ENCODE data around the gene FRMD4A.

The FRMD4A gene

DNA sequence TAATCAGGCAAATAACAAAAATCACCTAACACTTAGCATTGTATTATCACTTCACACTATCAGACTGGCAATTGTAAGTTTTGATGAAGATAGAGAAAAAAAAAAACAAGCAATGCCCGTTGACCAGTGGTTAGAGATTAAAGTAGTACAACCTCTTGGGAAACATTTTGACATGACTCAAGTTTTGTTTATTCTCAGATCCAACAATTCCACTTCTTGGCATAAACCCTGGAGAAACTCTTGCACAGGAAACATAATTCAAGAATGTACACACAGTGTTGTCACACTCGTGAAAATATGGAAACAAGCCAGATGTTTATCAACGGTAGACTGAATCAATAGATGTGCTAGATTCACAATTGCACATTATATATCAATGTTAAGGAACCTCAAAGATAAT is 37.2 kb downstream of the FRMD4A start:
- Mint-ChIP-seq H3K9me3 (peaks cover 10% of the 10 kb centered on the region), H3K4me1 (no peaks in the 10 kb centered on the region), H3K27ac (no peak overlapping the region), H3K27me3 (peaks cover 8% of the 10 kb centered on the region), H3K4me3 (no peak overlapping the region), H3K36me3 (no peaks in the 10 kb centered on the region)
- ATAC-seq (ENCODE audit: low read depth) (no peak), DNase-seq (ENCODE audit: low spot score in 2 of 2) (no peak)

DNA sequence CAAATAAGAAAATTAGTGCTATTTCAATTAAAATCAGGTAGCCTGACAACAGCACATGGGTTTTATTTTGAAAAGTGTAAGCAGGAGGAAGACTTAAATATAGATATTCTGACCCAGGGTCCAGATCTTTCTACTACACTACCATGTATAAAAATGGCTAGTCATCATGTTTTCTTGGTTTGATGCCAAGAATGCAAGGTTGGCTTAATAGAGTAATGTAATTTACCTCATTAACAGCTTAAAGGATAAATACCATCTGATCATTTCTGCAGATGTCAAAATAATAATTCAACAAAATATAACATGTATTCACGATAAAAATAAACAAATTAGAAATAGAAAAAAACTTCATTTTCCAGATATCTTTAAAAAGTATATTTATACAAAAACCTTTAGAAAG is 39.4 kb downstream of the FRMD4A start:
- H3K27me3 Mint-ChIP-seq, result peaks cover 12% of the 10 kb centered on the region
- no peaks in the 10 kb centered on the region for H3K36me3 Mint-ChIP-seq
- H3K4me3 Mint-ChIP-seq, result no peak overlapping the region

DNA sequence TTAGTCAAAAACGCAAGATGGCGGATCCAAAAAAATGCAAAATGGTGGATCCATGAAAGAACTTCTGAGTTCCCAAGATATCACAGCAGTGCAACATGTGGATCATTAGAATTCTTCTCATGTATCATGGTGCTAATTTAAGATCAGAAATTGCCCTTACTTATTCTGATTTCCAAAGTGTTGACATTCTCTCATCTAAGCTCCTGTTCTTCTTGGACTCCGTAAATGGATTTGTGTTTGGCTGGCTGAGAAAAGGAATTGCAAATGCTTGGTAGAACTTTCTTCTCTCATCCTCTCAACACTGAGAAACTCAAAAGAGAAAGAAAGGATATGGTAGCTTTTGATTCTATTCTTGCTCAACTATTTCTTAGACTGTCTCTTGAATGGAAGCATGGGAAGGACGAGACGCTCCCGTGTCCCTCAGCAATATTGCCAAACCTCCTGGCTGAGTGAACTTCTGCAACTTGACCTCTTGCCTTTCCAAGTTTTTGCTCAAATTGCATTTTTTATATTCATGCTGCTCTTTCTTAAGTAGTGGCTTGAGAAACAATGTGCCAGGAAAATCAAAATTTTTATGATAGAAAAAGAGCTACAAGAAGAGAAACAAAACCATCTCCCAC is 44.7 kb downstream of the FRMD4A start:
- Mint-ChIP-seq H3K27ac (no peak overlapping the region), H3K4me1 (no peaks in the 10 kb centered on the region), H3K9me3 (peaks cover 6% of the 10 kb centered on the region), H3K36me3 (no peaks in the 10 kb centered on the region), H3K27me3 (peaks cover 18% of the 10 kb centered on the region), H3K4me3 (no peak overlapping the region)
- ATAC-seq (ENCODE audit: low read depth) (no peak), DNase-seq (ENCODE audit: low spot score in 2 of 2) (no peak)

More for the DNA sequence above, 39.4 kb downstream of the FRMD4A start:
- Mint-ChIP-seq H3K9me3 (peaks cover 14% of the 10 kb centered on the region), H3K4me1 (no peaks in the 10 kb centered on the region), H3K27ac (no peak overlapping the region)
- ATAC-seq (ENCODE audit: low read depth) (no peak), DNase-seq (ENCODE audit: low spot score in 2 of 2) (no peak)

DNA sequence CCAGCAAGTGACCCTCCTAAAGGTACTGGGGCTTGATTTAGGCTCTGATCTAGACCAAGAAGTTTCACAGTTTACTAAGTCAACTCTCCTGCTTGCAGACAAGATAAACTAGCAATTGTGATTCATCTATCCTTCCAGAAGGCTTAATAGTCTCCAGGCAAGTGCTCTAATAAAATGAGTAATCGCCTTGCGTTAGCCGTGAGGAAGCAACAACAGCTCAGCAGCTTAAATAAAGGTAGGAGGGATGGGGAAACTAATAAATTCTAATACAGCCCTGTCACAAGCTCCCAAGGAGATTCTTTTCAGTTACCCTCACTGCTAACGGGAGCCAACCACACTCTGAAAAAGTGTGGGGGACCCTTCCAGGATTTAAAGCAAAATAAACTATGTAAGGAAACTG is 48.4 kb downstream of the FRMD4A start:
- Mint-ChIP-seq H3K27ac (no peak overlapping the region), H3K36me3 (no peaks in the 10 kb centered on the region), H3K27me3 (peaks cover 11% of the 10 kb centered on the region), H3K4me3 (no peak overlapping the region), H3K4me1 (no peaks in the 10 kb centered on the region), H3K9me3 (no peaks in the 10 kb centered on the region)
- DNase-seq (ENCODE audit: low spot score in 2 of 2) (no peak), ATAC-seq (ENCODE audit: low read depth) (no peak)

DNA sequence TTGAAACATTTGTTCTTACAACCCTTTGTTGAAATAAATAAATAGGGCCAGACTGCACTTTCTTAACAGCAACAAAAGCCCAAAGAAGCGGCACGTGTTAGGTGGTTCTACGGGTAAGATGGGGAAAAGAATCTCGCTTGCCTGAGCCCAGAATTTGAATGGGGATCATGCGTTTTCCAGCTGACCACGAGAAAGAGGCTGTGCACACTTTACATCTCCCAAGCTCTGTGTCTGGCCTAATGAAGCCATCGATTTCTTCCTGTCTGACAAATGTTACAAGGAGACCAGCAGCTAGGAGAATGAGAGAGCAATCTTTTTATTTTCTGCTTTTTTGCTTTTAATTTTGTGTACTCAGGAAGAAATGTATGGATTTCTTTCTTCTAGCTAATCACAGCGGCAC is 52.2 kb downstream of the FRMD4A start:
- Mint-ChIP-seq H3K4me1 (no peaks in the 10 kb centered on the region), H3K36me3 (no peaks in the 10 kb centered on the region), H3K27me3 (peaks cover 11% of the 10 kb centered on the region), H3K9me3 (no peaks in the 10 kb centered on the region), H3K4me3 (no peak overlapping the region), H3K27ac (no peak overlapping the region)
- no peak for ATAC-seq (ENCODE audit: low read depth)
- DNase-seq (ENCODE audit: low spot score in 2 of 2), result no peak

DNA sequence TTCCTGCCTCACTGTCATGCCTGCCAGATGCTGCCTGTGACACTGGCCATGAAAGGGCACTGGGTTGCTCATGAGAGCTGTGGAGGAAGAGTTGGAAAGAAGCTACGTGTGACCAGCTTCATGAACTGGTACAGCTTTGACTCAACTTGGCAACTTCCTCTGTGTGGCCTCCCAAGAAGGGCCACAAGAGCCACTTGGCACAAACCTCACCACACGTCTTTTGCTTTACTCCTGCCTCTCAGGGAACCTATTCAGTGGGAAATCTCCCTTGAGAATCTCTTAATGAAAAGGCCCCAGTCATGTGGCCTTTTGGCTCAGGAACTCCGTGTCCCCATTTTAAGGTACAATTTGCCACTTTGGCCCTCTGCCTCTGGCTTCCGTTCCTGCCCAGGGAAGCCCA is 54.5 kb downstream of the FRMD4A start:
- no peak for DNase-seq (ENCODE audit: low spot score in 2 of 2)
- no peak for ATAC-seq (ENCODE audit: low read depth)
- Mint-ChIP-seq H3K4me1 (no peaks in the 10 kb centered on the region), H3K4me3 (no peak overlapping the region), H3K9me3 (no peaks in the 10 kb centered on the region), H3K36me3 (no peaks in the 10 kb centered on the region), H3K27ac (no peak overlapping the region), H3K27me3 (peaks cover 9% of the 10 kb centered on the region)

DNA sequence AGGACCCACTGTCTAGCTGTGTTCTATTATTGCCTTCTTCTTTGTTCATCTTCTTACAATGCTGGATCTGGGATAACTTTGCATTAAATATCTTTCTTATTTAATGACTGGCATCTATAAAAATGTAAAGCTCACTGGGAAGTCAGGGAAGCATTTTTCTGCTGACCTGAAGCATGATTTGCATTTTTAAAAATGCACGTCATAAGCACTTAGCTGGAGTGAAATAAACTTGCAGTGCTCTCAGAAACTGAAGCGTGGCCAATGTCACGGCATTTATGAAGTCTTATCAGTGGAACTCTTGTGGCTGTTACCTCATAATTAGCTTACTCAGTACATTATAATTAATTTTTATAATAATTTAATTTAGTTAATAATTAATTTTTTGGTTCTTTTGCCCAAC is 59.1 kb downstream of the FRMD4A start:
- ATAC-seq (ENCODE audit: low read depth), result no peak
- Mint-ChIP-seq H3K4me3 (no peak overlapping the region), H3K27ac (no peak overlapping the region), H3K27me3 (peaks cover 9% of the 10 kb centered on the region), H3K9me3 (peaks cover 3% of the 10 kb centered on the region), H3K36me3 (no peaks in the 10 kb centered on the region), H3K4me1 (no peaks in the 10 kb centered on the region)
- DNase-seq (ENCODE audit: low spot score in 2 of 2), result no peak

DNA sequence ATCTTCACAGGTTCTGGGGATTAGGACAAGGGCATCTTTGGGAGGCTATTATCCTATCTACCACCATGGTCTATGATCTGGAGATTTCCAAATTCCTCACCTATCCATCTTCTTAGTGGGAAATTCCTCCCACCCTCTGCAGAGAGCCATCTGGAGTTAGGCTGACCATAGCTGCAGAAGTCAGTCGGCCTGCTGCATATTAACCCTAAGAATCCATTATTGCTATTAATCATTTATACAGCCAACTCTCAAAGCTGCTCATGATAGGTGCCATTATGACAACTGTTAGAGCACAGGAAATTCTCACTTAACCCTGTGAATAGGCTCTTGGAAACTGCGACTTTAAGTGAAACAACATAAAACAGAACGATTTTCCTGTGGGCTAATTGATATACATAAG is 60.4 kb downstream of the FRMD4A start:
- H3K36me3 Mint-ChIP-seq, result no peaks in the 10 kb centered on the region
- no peak overlapping the region for H3K27ac Mint-ChIP-seq
- peaks cover 3% of the 10 kb centered on the region for H3K9me3 Mint-ChIP-seq
- peaks cover 9% of the 10 kb centered on the region for H3K27me3 Mint-ChIP-seq
- no peak for ATAC-seq (ENCODE audit: low read depth)
- no peaks in the 10 kb centered on the region for H3K4me1 Mint-ChIP-seq
- DNase-seq (ENCODE audit: low spot score in 2 of 2), result no peak
- no peak overlapping the region for H3K4me3 Mint-ChIP-seq

DNA sequence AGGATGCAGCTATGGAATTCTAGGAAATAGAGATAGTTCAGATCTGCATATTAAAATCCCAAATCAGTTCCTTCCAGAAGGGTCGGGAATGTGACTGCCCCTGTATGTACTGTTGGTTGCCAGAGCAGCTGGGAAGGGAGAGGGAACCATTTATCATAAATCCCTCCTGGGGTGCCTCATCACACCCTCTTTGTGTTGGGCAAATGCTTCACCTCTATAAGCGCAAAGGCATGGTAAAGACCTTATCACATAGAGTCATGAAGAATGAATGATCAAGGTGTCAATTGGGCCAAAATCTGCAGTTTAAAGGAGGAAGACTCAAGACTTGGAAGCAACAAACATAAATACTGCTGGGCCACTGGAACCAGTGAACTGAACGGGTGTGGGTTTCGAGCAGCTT is 65.0 kb downstream of the FRMD4A start:
- ATAC-seq (ENCODE audit: low read depth), result no peak
- no peak overlapping the region for H3K4me3 Mint-ChIP-seq
- H3K27me3 Mint-ChIP-seq, result peaks cover 4% of the 10 kb centered on the region

DNA sequence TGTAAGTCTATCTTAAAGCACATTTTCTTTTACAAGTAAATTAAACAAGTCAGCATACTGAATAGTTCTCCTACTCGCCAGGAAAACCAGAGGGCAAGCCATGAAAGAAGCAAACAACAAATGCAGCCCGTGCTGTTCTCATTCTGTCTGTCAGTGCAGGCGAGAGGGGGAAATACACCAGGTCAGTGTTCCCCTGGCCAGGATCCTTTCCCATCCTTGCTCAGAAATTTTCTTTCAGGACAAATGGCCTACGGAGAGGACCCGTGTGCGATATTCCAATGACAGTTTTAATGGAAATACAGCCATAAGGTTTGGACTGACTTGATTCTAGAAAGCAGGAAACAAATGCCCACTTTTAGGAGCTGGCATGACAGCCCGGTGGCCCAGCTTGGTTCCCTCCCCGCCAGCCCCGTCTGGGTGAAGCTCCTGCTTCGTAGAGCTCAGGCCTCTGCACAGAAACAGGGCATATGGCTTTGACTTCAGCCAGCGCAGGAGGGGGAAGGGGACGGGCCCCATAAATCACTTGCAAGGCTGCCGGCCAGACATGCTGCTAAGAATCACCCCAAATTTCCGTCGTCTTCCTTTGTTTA is 67.8 kb downstream of the FRMD4A start:
- Mint-ChIP-seq H3K9me3 (no peaks in the 10 kb centered on the region), H3K27ac (no peak overlapping the region), H3K36me3 (no peaks in the 10 kb centered on the region), H3K4me1 (no peaks in the 10 kb centered on the region), H3K4me3 (no peak overlapping the region), H3K27me3 (peaks cover 7% of the 10 kb centered on the region)
- DNase-seq (ENCODE audit: low spot score in 2 of 2) (no peak), ATAC-seq (ENCODE audit: low read depth) (no peak)

More for the DNA sequence above, 65.0 kb downstream of the FRMD4A start:
- Mint-ChIP-seq H3K9me3 (peaks cover 3% of the 10 kb centered on the region), H3K4me1 (no peaks in the 10 kb centered on the region), H3K36me3 (no peaks in the 10 kb centered on the region), H3K27ac (no peak overlapping the region)
- DNase-seq (ENCODE audit: low spot score in 2 of 2), result no peak

DNA sequence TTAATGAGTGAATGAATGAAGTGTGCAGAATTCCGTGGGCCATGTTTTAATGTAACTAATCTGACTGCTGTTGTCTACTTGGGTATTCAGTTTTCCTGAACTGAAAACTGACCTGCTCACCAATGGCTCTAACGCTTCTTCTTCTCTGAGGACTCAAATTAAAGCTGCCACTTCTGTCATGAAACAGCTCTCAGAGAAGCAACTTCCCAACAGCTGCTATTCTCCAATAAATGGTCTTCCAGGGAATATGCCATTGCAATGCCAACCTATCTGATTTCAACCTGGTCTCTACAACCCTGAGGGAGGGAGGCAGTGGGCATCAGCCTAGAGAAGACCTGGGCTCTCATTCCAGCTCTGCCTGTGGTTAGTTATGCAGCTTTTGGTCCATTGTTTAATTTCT is 69.4 kb downstream of the FRMD4A start:
- no peak for DNase-seq (ENCODE audit: low spot score in 2 of 2)
- no peak overlapping the region for H3K4me3 Mint-ChIP-seq
- no peaks in the 10 kb centered on the region for H3K36me3 Mint-ChIP-seq
- no peaks in the 10 kb centered on the region for H3K4me1 Mint-ChIP-seq
- ATAC-seq (ENCODE audit: low read depth), result no peak
- peaks cover 10% of the 10 kb centered on the region for H3K27me3 Mint-ChIP-seq
- H3K9me3 Mint-ChIP-seq, result no peaks in the 10 kb centered on the region
- no peak overlapping the region for H3K27ac Mint-ChIP-seq

DNA sequence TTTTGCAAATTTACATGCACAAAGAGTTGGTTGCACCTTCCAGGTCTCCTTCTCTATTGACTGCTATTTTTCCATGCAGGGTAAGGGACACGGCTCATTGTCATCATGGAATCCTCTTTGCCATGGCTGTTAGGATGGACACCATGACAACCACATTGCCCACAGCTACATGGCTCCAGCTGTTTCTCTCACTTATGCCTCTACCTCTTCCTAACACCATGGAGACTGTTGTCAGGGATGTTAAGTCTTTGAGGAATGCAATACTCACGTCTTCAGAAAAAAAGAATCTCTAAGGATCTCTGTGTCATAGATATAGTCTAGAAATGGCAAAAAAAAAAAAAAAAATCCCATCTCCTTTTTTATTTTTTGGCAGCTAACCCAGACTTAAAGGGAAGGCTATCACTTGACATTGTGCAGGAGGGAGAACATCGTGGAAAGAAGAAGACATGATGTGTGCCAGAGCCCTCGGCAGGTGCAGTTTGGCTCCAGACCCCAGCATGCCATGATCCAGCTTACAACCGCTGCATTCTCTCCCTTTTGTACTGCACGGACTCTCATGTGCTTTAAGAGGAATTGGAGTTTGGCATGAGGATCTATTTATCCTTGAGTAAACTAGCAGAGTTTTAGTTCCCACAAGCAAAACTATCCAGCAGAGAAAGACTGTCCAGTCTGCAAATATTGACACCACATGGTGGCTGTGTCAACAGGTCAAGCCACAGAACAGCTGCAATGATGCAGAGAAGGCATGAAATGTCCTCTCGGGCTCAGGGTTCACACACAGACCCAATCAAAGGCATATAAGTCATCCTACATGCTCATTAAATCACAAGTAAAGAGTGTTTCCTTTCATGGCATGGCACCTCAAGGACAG is 70.8 kb downstream of the FRMD4A start:
- no peak for ATAC-seq (ENCODE audit: low read depth)
- H3K4me3 Mint-ChIP-seq, result no peak overlapping the region
- H3K36me3 Mint-ChIP-seq, result no peaks in the 10 kb centered on the region
- H3K27me3 Mint-ChIP-seq, result peaks cover 12% of the 10 kb centered on the region
- no peaks in the 10 kb centered on the region for H3K9me3 Mint-ChIP-seq
- no peak overlapping the region for H3K27ac Mint-ChIP-seq
- no peaks in the 10 kb centered on the region for H3K4me1 Mint-ChIP-seq
- DNase-seq (ENCODE audit: low spot score in 2 of 2), result no peak

DNA sequence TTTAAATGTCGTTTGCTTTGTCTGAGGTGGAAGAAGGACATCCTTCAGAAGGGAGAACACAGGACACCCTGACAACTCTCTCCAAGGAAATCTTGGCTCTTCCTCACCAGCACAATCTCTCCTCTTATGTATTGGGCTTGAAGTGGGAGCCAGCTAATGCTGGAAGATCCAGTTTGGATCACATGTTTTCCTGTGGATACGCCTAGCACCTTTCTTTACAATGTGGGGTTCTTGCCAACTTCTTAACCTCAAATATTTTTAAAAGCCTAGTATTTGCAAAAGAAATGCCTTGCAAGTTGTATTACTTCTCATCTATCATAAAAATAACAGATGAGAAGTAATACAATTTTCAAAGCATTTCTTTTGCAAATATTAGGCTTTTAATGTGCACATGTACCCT is 76.4 kb downstream of the FRMD4A start:
- H3K27me3 Mint-ChIP-seq, result peaks cover 18% of the 10 kb centered on the region
- H3K27ac Mint-ChIP-seq, result no peak overlapping the region
- H3K4me1 Mint-ChIP-seq, result no peaks in the 10 kb centered on the region
- H3K36me3 Mint-ChIP-seq, result no peaks in the 10 kb centered on the region
- ATAC-seq (ENCODE audit: low read depth) (no peak), DNase-seq (ENCODE audit: low spot score in 2 of 2) (no peak)
- H3K4me3 Mint-ChIP-seq, result no peak overlapping the region
- peaks cover 3% of the 10 kb centered on the region for H3K9me3 Mint-ChIP-seq

DNA sequence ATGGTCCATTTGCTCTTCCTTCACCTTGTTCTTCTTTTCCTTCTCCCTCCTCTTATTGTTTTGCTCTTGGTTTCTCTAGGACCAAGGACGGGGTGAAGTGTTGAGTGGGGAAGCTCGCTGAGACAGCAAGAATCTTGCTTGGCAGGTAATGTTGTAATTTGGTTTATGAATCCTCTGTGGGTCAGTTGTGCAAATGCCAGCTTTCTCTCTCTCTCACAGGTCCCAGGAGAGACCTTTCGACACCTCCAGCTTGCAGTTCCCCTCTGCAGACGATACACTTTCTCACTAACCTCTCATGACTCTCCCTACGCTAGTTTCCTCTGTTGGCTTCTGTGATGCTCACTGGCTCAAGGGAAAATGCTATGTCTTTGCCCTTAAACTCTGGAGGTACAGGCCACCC is 77.0 kb downstream of the FRMD4A start:
- Mint-ChIP-seq H3K36me3 (no peaks in the 10 kb centered on the region), H3K9me3 (peaks cover 3% of the 10 kb centered on the region), H3K4me3 (no peak overlapping the region), H3K27me3 (peaks cover 18% of the 10 kb centered on the region), H3K4me1 (no peaks in the 10 kb centered on the region), H3K27ac (no peak overlapping the region)
- ATAC-seq (ENCODE audit: low read depth) (no peak), DNase-seq (ENCODE audit: low spot score in 2 of 2) (no peak)

Data from memory B cell (primary cell).